ENCODE measurements around the gene GBE1. TPM values are rescaled to one million over a fixed set of nuclear protein-coding genes. Genes with fewer than 3 reads are reported as not detected.
"Not testable (repeated sequence)": the region's sequence is repeated elsewhere in the genome, so short reads cannot be mapped to it uniquely, and the experiment has no call there.

The GBE1 gene
- polyA plus RNA-seq, 1 donor: 29.7 TPM

GRCh38 chr3:81531846-81532245 is 229.6 kb downstream of the GBE1 start:
- DNase-seq: no peak

- DNase-seq: no peak
Observed at GRCh38 chr3:81531263-81531662, 230.2 kb downstream of the GBE1 start.

GRCh38 chr3:81530180-81530939 is 231.1 kb downstream of the GBE1 start:
- no peak for DNase-seq

- no peak for DNase-seq
Observed at GRCh38 chr3:81521855-81522254, 239.6 kb downstream of the GBE1 start.

GRCh38 chr3:81518945-81519344 is 242.5 kb downstream of the GBE1 start:
- no peak for DNase-seq

GRCh38 chr3:81516042-81516441 is 245.4 kb downstream of the GBE1 start:
- DNase-seq: no peak

- DNase-seq: no peak
Observed at GRCh38 chr3:81513591-81513990, 247.9 kb downstream of the GBE1 start.

GRCh38 chr3:81503026-81503425 is 258.4 kb downstream of the GBE1 start:
- DNase-seq: no peak

GRCh38 chr3:81502236-81502635 is 259.2 kb downstream of the GBE1 start:
- DNase-seq: no peak

- no peak for DNase-seq
Observed at GRCh38 chr3:81500039-81500438, 261.4 kb downstream of the GBE1 start.

- no peak for DNase-seq
Observed at GRCh38 chr3:81497572-81498251, 263.7 kb downstream of the GBE1 start.

GRCh38 chr3:81496407-81497104 is 264.9 kb downstream of the GBE1 start:
- DNase-seq: no peak

GRCh38 chr3:81492471-81492870 is 269.0 kb downstream of the GBE1 start:
- DNase-seq: not testable (repeated sequence)

GRCh38 chr3:81492040-81492439 is 269.4 kb downstream of the GBE1 start:
- no peak for DNase-seq

GRCh38 chr3:81490541-81491288 is 270.7 kb downstream of the GBE1 start:
- DNase-seq: peak; percentile 83

GRCh38 chr3:81485444-81485865 is 276.0 kb downstream of the GBE1 start:
- DNase-seq: no peak

- DNase-seq: no peak
Observed at GRCh38 chr3:81484520-81484919, 276.9 kb downstream of the GBE1 start.

GRCh38 chr3:81483046-81483445 is 278.4 kb downstream of the GBE1 start:
- DNase-seq: no peak

- no peak for DNase-seq
Observed at GRCh38 chr3:81477740-81478139, 283.7 kb downstream of the GBE1 start.

- no peak for DNase-seq
Observed at GRCh38 chr3:81476692-81477091, 284.8 kb downstream of the GBE1 start.

GRCh38 chr3:81472600-81473362 is 288.7 kb downstream of the GBE1 start:
- DNase-seq: no peak

Measured in left kidney (tissue), 2 donors.